Stimulated activated CD8-positive, alpha-beta memory T cell treated with anti-CD3 and anti-CD28 coated beads, Interleukin-2, amount 100 ng/mL, for 1 hour (primary cell): ENCODE results near the gene NSL1.

ENCODE experiments used
- DNase-seq, 2 donors: peaks; one replicate each; pipeline ENCODE4 v3.0.0-alpha.2; 2020; ENCODE audit warnings: low read depth in 2 of 2

The NSL1 gene

DNA sequence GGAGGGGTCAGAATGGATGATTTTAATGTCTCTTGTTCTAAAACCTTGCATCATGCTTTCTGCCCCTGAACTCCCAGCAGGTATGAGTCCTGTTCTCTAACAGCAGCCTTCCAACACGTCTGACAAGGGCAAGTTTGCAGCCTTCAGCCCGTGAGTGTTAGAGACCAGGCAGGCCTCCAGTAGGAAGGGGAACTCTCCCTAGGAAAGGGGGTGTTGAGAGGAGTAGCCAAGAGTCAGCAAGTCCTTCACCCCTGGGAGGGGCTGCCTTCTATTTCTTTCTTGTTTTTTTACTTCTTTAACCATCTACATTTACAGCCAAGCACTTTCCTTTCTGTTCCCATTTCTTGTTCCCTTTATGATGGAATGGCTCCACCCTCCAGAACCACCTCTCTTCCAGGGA is 106.1 kb downstream of the NSL1 start:
- DNase-seq, result no peak

DNA sequence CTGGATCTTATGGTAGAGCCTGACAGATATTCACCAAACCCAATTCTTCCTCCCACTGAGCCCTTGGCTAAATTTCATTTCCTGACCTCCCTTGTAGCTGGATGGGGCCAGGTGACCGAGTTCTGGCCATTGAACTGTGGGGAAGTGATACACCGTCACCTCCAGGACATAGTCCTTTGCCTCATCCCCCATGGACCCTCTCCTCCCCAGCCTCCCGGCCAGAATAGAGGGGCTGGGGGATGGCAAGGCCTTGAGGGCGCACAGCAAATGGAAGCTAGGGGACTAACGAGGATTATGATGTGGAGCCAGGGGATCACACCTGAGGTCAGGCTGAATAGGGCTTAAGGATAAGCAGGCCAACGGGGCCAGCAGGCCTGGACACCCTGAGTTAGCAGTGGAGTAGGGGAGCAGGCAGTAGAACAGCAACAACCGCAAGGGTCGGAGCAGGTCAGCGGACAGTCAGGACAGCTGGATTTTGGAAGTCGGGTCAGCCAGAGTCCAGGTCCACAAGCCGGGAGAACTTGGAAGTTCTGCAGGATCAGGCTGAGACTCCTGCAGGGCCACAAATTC is 107.0 kb downstream of the NSL1 start:
- no peak for DNase-seq

DNA sequence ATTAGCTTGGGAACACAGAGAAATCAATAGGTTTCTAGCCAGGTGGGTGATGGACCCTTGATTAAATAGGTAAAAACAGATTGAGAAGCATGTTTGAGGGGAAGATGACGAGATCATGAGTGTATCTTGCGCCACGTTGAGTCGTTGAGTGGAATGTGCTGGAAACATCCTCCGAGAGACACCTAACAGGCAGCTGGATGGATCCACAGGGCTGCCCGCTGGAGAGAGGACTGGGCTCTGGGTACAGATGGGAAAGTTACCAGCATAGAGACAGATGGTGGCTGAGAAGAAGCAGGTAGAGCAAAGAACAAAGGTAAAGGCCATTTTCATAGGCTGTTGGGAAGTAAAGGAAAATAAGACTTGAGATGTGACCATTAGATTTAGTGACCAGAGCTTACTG is 107.5 kb downstream of the NSL1 start:
- no peak for DNase-seq

DNA sequence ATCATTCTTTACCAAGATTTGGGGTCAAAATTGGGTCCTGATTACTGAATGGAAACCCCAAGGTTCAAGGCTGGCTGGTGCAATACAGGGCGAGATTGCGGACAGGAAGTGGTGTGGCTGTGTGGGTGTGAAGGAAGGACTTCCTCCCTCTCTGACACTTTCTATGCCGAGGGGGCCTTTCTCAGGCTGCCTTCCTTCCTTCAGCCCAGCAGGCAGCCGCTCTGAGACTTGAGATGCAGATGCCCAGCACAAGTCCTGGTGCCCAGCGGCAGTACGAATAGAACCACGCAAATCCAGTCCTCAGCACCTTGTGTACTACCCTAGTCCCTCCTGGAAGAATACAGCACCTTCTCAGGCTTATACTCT is 108.2 kb downstream of the NSL1 start:
- no peak for DNase-seq

DNA sequence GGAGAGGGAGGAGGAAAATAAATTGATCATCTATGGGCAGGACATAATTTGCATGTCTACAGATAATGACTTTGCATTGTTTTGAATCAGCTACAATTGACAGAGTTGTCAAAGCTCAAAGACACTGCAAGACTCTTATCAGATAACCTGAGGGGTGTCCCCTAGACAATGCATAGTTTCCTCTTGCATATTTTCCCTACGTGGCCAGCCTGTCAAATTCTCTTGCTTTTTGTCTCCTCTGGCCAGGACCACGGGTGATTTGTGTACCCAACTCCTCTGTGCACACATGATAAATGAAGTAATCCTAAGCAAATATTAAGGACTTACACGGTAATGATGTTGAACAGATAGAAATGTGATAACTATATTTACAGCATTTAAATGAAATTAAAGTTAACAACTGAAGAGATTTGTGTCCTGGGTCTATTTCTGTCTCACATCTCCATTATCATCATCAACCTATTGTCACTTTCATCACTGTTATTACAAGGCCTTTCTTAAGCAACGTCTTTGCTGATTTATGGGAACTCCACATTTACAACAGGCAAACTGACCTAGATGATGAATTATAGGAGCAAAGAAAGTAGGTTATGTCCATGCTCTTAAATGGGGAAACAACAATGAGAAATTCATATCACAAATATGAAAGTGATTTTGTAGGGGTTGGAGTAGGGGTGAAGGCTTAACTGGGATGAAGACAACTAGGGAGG is 110.7 kb downstream of the NSL1 start:
- DNase-seq, result no peak

DNA sequence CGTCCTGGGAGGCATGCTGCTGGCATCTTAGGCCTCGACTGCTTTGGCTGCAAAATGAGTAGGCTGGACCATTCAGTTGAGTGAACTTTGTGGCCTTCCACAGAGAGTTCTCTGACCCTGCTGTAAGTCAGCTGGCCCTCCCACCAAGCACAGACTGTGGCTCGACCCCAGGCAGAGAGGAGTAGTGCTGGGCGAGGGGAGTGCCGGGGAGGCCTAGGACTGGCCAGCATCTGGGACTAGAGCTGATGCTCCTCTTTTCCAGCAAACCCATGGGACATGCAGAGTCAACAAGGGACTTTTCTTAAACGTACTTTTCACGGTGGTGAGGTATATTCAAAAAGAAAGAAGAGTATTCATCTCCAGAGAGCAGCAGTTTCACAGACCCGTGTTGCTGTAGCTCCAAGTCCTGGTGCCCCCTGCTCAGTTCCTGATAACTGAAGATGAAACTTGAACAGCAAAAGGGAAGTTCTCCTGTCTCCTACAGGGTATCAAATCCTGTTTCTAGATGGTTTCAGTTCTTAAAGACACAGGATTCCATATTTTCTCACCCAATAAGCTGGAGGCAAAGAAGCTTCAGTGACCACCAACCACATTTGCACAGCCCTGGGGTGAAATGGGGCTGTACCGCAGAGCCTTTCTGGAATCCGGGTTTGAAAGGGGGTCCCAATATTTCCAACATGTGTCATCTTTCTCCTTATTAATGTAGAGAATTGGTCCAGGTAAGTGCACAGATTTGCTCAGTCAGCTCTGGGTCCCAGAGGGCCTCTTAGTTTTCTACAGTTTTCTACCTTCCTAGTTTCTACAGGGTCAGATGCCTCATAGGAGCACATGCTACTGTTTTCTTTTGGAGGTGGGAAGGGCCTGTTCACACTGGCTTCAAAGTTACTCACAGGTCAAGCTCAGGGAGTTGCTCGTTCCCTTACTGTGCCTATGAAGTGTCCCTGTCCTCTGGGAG is 112.8 kb downstream of the NSL1 start:
- DNase-seq, result no peak

DNA sequence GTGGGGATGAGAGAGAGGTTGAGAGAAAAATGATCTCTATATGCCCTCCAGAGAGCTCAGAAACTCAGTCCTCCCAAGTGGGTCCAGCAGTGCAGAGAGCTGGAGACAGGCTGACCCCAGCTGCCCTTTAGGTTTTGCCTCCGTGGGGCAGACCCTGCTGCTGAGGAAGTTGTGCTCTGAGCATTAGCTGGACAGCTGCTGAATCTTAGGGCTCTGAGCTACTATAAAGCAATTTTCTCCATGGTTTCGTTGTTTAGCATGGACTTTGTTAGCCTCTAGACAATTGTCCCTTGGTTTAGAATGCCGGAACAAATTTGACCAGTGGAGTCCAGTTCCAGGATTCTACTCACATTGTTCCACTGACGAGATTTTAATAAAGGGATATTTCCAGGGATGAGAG is 114.0 kb downstream of the NSL1 start:
- no peak for DNase-seq

DNA sequence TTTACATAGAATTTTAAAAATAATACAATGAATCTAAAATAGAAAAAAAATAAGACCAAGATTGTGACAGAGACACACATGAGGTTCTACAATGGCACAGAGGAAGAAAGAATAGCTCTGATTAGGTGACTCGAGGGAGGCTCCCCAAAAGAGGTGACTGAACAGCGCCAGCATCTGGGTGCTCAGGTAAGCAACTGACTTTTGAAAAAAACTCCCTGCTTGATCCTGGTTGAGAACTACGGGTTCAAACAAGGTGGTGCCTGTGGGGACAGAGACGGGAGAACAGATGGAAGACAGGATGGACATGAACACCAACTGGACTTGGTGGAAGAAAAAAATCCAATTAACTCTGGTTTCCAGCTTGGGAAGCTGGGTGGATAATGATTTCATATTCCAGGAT is 114.4 kb downstream of the NSL1 start:
- DNase-seq, result no peak
